ENCODE data around the gene DAZAP1.

The DAZAP1 gene

GRCh38 chr19:1399079-1399478 lies 8.3 kb upstream of the DAZAP1 start:
- in situ Hi-C loops (cut with MboI; ENCODE audit: low pct_unique_long_range_greater_than_20kb, low sequenced_read_pairs, unreplicated experiment), result loop anchor here (25.0 kb wide), 1 partner anchor 112 kb away; the partner anchor contains the start of genes EFNA2 and FAM174C
- no peak for TF ChIP-seq CTCF (IDR thresholded peaks at IDR 0.05; ENCODE audit: extremely low read depth, insufficient read depth, missing control alignments)
- no peak for DNase-seq (ENCODE audit: low spot score)

GRCh38 chr19:1399745-1400144 lies 7.6 kb upstream of the DAZAP1 start:
- in situ Hi-C loops (cut with MboI; ENCODE audit: low pct_unique_long_range_greater_than_20kb, low sequenced_read_pairs, unreplicated experiment), result loop anchor here (25.0 kb wide), 1 partner anchor 112 kb away; the partner anchor contains the start of genes EFNA2 and FAM174C

GRCh38 chr19:1400281-1401137 lies 6.9 kb upstream of the DAZAP1 start:
- TF ChIP-seq CTCF (IDR thresholded peaks at IDR 0.05; ENCODE audit: extremely low read depth, insufficient read depth, missing control alignments), result no peak
- in situ Hi-C loops (cut with MboI; ENCODE audit: low pct_unique_long_range_greater_than_20kb, low sequenced_read_pairs, unreplicated experiment), result no loop called here
- DNase-seq (ENCODE audit: low spot score), result peak; percentile 71

More at GRCh38 chr19:1399745-1400144, 7.6 kb upstream of the DAZAP1 start:
- no peak for TF ChIP-seq CTCF (IDR thresholded peaks at IDR 0.05; ENCODE audit: extremely low read depth, insufficient read depth, missing control alignments)
- DNase-seq (ENCODE audit: low spot score), result no peak

- peak; percentile 95 for DNase-seq (ENCODE audit: low spot score)
- in situ Hi-C loops (cut with MboI; ENCODE audit: low pct_unique_long_range_greater_than_20kb, low sequenced_read_pairs, unreplicated experiment), result no loop called here
- peak; percentile 77 for TF ChIP-seq CTCF (IDR thresholded peaks at IDR 0.05; ENCODE audit: extremely low read depth, insufficient read depth, missing control alignments)
Measured at GRCh38 chr19:1401138-1401888, 6.1 kb upstream of the DAZAP1 start, which contains the start of gene GAMT. Gene GAMT (minus strand): TSS chr19:1401542. CDS start chr19:1401476, 66 bp downstream.

- no peak for TF ChIP-seq CTCF (IDR thresholded peaks at IDR 0.05; ENCODE audit: extremely low read depth, insufficient read depth, missing control alignments)
- no peak for DNase-seq (ENCODE audit: low spot score)
- in situ Hi-C loops (cut with MboI; ENCODE audit: low pct_unique_long_range_greater_than_20kb, low sequenced_read_pairs, unreplicated experiment), result no loop called here
Measured at GRCh38 chr19:1401889-1402217, 5.5 kb upstream of the DAZAP1 start.

- in situ Hi-C loops (cut with MboI; ENCODE audit: low pct_unique_long_range_greater_than_20kb, low sequenced_read_pairs, unreplicated experiment), result no loop called here
- TF ChIP-seq CTCF (IDR thresholded peaks at IDR 0.05; ENCODE audit: extremely low read depth, insufficient read depth, missing control alignments), result no peak
- DNase-seq (ENCODE audit: low spot score), result no peak
Measured at GRCh38 chr19:1402411-1403070, 4.8 kb upstream of the DAZAP1 start.

Measured in GM13977 (cell line).